GM13976 (cell line): ENCODE results near the gene SFI1.
A peak's percentile ranks its signal among the peaks of the same experiment; 100 is the strongest.
"Not testable (repeated sequence)": the region's sequence is repeated elsewhere in the genome, so short reads cannot be mapped to it uniquely, and the experiment has no call there.

Experiments
- DNase-seq: peaks from one replicate; pipeline ENCODE4 v3.0.0; 2012; ENCODE audit warnings: low spot score
- CTCF ChIP-seq: IDR thresholded peaks from 2 replicates; pipeline ENCODE4 v1.5.1; 2012; ENCODE audit warnings: borderline replicate concordance, mild to moderate bottlenecking; ENCODE audit not compliant: insufficient read depth; ENCODE audit errors: extremely low read depth, missing control alignments, control extremely low read depth
- in situ Hi-C: fragments of 300-500 bp; cut with MboI; formaldehyde crosslinking; loops from one replicate; pipeline ENCODE4 v1.12.0; 2022; ENCODE audit warnings: low sequenced_read_pairs, mixed read lengths, inconsistent platforms; ENCODE audit not compliant: unreplicated experiment

The SFI1 gene

GRCh38 chr22:31550871-31551370 is 54.6 kb downstream of the SFI1 start:
- no peak for TF ChIP-seq CTCF
- in situ Hi-C loops: no loop called here
- DNase-seq: no peak

DNA sequence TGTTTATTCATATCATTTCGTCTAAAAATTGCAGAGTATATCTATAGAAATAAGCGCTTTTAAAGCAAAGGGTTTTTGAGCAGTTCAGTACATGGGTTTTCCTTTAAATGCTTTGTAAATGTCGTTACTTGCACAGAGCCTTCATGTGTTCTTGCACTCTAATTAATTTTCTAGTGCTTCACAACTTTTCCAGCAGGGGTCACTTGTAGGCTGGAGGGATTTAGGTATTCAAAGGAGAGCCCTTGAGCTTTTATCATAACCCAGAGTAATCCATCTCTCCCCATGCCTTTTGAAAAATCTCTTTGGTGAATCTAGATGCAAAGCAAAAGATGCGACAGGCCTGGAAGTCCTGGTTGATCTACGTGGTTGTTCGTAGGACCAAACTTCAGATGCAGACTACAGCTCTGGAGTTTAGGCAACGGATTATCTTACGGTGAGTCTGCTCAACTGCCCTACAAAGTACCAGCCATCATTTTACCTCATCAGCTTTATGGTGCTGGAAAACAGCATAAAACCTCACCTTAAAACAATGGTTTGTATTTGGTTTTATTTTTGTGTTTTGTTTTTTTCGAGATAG is 60.4 kb downstream of the SFI1 start:
- TF ChIP-seq CTCF: no peak
- DNase-seq: no peak
- in situ Hi-C loops: no loop called here

DNA sequence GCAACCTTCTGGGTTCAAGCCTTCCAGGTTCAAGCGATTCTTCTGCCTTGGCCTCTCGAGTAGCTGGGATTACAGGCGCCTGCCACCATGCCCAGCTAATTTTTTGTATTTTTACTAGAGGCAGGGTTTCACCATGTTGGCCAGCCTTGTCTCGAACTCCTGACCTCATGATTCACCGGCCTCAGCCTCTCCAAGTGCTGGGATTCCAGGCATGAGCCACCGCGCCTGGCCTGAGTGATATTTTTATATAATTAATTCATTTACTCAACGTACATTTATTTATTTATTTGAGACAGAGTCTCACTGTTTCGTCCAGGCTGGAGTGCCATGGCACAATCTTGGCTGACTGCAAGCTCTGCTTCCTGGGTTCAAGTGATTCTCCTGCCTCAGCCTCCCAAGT is 62.2 kb downstream of the SFI1 start:
- DNase-seq, in situ Hi-C loops: not testable (repeated sequence)

DNA sequence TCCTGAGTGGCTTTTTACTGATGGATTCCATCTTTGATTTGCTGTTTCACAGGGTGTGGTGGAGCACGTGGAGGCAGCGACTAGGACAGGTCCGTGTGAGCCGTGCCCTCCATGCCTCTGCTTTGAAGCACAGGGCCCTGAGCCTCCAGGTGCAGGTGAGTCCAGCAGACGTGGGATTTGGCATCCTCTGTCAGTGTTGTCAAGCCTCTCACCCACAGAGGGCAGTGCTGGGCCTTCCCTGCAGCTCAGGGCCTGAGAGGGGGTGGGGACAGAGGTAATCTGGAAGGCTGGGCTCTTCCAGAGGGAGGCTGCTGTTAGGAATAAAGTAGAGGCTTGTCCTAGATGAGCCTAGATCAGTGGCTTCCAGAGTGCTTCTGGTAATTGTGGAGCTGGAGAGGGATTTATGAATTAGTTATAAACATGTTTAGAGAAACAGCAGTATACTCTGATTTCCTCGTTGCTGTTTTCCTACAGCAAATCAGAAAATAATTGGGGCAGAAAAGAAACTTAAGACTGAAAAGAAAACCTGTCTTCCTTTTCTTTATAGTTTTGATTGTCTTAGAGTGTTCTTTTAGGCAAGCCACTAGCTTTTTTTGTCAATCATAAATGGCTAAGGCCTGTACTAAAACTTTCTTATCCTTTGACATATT is 65.0 kb downstream of the SFI1 start:
- DNase-seq: peak; percentile 63
- TF ChIP-seq CTCF: peak; percentile 77
- in situ Hi-C loops: no loop called here

DNA sequence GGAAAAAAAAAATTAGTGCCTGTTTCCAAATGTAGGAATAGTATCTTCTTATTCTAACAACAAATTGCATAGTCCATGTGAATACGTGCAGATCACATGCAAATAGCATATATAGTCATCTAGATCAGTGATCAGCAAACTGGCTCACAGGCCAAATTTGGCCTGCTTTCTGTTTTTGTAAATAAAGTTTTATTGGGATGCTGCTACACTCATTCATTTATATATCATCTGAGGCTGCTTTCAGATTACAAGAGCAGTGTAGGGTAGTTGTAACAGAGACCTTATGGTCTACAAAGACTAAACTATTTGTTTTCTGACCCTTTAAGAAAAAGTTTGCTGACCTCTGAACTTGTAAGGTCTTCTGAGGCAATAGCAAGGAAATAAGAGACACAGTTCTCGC is 65.6 kb downstream of the SFI1 start:
- in situ Hi-C loops: no loop called here
- no peak for TF ChIP-seq CTCF
- no peak for DNase-seq

GRCh38 chr22:31566484-31566883 is 70.1 kb downstream of the SFI1 start:
- no peak for DNase-seq
- in situ Hi-C loops: no loop called here
- TF ChIP-seq CTCF: no peak

- no peak for DNase-seq
- in situ Hi-C loops: no loop called here
- TF ChIP-seq CTCF: no peak
Measured at GRCh38 chr22:31567196-31567595, 70.9 kb downstream of the SFI1 start.
